ENCODE measurements around the gene PGAM2. TPM values are rescaled to one million over a fixed set of nuclear protein-coding genes. Genes with fewer than 3 reads are reported as not detected.
A peak's percentile ranks its signal among the peaks of the same experiment; 100 is the strongest.

Gene PGAM2
- total RNA-seq, 2 experiments from 2014 or later, result 1.3 to 1.8 TPM

GRCh38 chr7:44062903-44063295, 2.5 kb downstream of the PGAM2 start:
- intact Hi-C loops (cut with DNase I, micrococcal nuclease), result no loop called here
- H3K4me1 ChIP-seq (ENCODE audit: insufficient read depth, low read length), result peaks cover 30% of the 10 kb centered on the region
- Mint-ChIP-seq H3K4me3 (no peak overlapping the region), H3K27ac (no peak overlapping the region), H3K4me1 (ENCODE audit: low read depth) (peaks cover 21% of the 10 kb centered on the region), H3K27me3 (no peaks in the 10 kb centered on the region), H3K36me3 (ENCODE audit: low read depth) (peaks cover 40% of the 10 kb centered on the region), H3K9me3 (no peaks in the 10 kb centered on the region)
- peaks cover 44% of the 10 kb centered on the region for H3K36me3 ChIP-seq (ENCODE audit: insufficient read depth, low read length)
- CTCF ChIA-PET, result no interaction called here
- ATAC-seq (ENCODE audit: poor library complexity), result no peak
- peaks cover 0 to 6% of the 10 kb centered on the region in 2 experiments for H3K9me3 ChIP-seq (ENCODE audit: control insufficient read depth in 1 of 2, insufficient read depth in 1 of 2, low read length in 2 of 2)
- H3K4me3 ChIP-seq (ENCODE audit: low read length), result no peak overlapping the region
- H3K27ac ChIP-seq (ENCODE audit: low read depth in 1 of 2, low read length in 2 of 2), result no peak overlapping the region
- no peaks in the 10 kb centered on the region for H3K27me3 ChIP-seq (ENCODE audit: control insufficient read depth in 1 of 2, insufficient read depth in 2 of 2, low read length in 2 of 2)
- no peak for DNase-seq
- POLR2A ChIA-PET, result interaction anchor here (1.4 to 2.9 kb wide), 3 partner anchors 11 to 60 kb away, joined by 4 to 8 read pairs (median 5); partner anchors contain the start of gene POLD2
- no peak for TF ChIP-seq CTCF (IDR thresholded peaks at IDR 0.05)

- peaks cover 45% of the 10 kb centered on the region for H3K36me3 Mint-ChIP-seq (ENCODE audit: low read depth)
- peaks cover 31% of the 10 kb centered on the region for H3K4me1 ChIP-seq (ENCODE audit: insufficient read depth, low read length)
- H3K27me3 ChIP-seq (ENCODE audit: control insufficient read depth in 1 of 2, insufficient read depth in 2 of 2, low read length in 2 of 2), result no peaks in the 10 kb centered on the region
- POLR2A ChIA-PET, result interaction anchor here (1.4 to 2.9 kb wide), 3 partner anchors 10 to 60 kb away, joined by 3 to 8 read pairs (median 5); partner anchors contain the start of genes DBNL and POLD2
- H3K9me3 ChIP-seq (ENCODE audit: control insufficient read depth in 1 of 2, insufficient read depth in 1 of 2, low read length in 2 of 2), result peaks cover 0 to 6% of the 10 kb centered on the region in 2 experiments
- no peaks in the 10 kb centered on the region for H3K27me3 Mint-ChIP-seq
- no peak overlapping the region for H3K27ac Mint-ChIP-seq
- peaks cover 21% of the 10 kb centered on the region for H3K4me1 Mint-ChIP-seq (ENCODE audit: low read depth)
- DNase-seq (peak in 1 of 14 experiments; percentile 32), ATAC-seq (ENCODE audit: poor library complexity) (no peak)
- CTCF ChIA-PET, result no interaction called here
- H3K36me3 ChIP-seq (ENCODE audit: insufficient read depth, low read length), result peaks cover 50% of the 10 kb centered on the region
- H3K4me3 ChIP-seq (ENCODE audit: low read length), result no peak overlapping the region
- no peaks in the 10 kb centered on the region for H3K9me3 Mint-ChIP-seq
- intact Hi-C loops (cut with DNase I, micrococcal nuclease), result no loop called here
- no peak for TF ChIP-seq CTCF (IDR thresholded peaks at IDR 0.05)
- no peak overlapping the region for H3K4me3 Mint-ChIP-seq
- H3K27ac ChIP-seq (ENCODE audit: low read depth in 1 of 2, low read length in 2 of 2), result no peak overlapping the region
Measured at GRCh38 chr7:44062180-44062902, 3.0 kb downstream of the PGAM2 start.

GRCh38 chr7:44061645-44062179, 3.7 kb downstream of the PGAM2 start:
- POLR2A ChIA-PET, result interaction anchor here (1.4 to 2.9 kb wide), 3 partner anchors 10 to 61 kb away, joined by 3 to 8 read pairs (median 5); partner anchors contain the start of genes DBNL and POLD2
- H3K27me3 Mint-ChIP-seq, result no peaks in the 10 kb centered on the region
- peaks cover 50% of the 10 kb centered on the region for H3K36me3 Mint-ChIP-seq (ENCODE audit: low read depth)
- TF ChIP-seq CTCF (IDR thresholded peaks at IDR 0.05), result no peak
- Histone ChIP-seq H3K27ac (ENCODE audit: low read depth in 1 of 2, low read length in 2 of 2) (no peak overlapping the region), H3K9me3 (ENCODE audit: control insufficient read depth in 1 of 2, insufficient read depth in 1 of 2, low read length in 2 of 2) (peaks cover 0 to 6% of the 10 kb centered on the region in 2 experiments), H3K27me3 (ENCODE audit: control insufficient read depth in 1 of 2, insufficient read depth in 2 of 2, low read length in 2 of 2) (no peaks in the 10 kb centered on the region), H3K4me1 (ENCODE audit: insufficient read depth, low read length) (peaks cover 27% of the 10 kb centered on the region), H3K36me3 (ENCODE audit: insufficient read depth, low read length) (peaks cover 56% of the 10 kb centered on the region), H3K4me3 (ENCODE audit: low read length) (no peak overlapping the region)
- CTCF ChIA-PET, result no interaction called here
- H3K4me3 Mint-ChIP-seq, result no peak overlapping the region
- intact Hi-C loops (cut with DNase I, micrococcal nuclease), result no loop called here
- H3K9me3 Mint-ChIP-seq, result no peaks in the 10 kb centered on the region
- peaks cover 16% of the 10 kb centered on the region for H3K4me1 Mint-ChIP-seq (ENCODE audit: low read depth)
- no peak overlapping the region for H3K27ac Mint-ChIP-seq
- ATAC-seq (ENCODE audit: poor library complexity) (no peak), DNase-seq (peak in 1 of 14 experiments; percentile 25)
